ENCODE data around the gene NDUFS3. TPM values are rescaled to one million over a fixed set of nuclear protein-coding genes. Genes with fewer than 3 reads are reported as not detected.

NDUFS3 gene
- total RNA-seq, 1 experiment from 2014 or later = 135 TPM

DNA sequence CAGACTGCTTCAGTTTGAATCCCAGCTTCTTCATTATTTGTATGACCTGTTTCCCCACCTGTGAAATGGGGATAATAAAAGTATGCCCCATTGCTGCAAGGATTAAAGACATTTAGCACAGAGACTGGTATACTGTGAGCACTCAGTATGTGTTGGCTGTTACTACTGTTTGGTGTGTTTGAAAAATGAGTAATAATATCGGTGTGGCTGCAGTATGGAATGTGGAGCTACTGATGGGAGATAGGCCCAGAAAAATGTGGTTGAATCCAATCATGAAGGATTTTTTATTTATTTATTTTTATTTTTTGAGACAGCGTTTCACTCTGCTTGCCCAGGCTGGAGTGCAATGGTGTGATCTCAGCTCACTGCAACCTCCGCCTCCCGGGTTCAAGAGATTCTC is 24.4 kb downstream of the NDUFS3 start:
- H3K27ac ChIP-seq (ENCODE audit: low read length) = no peak overlapping the region
- BruUV-seq (replicated peaks) = no TSS peak
- H3K4me3 ChIP-seq (ENCODE audit: low read depth in 2 of 2, low read length in 2 of 2) = no peak overlapping the region
- intact Hi-C loops (cut with micrococcal nuclease; ENCODE audit: unreplicated experiment) (no loop called here), in situ Hi-C loops (cut with HindIII; ENCODE audit: low pct_unique_long_range_greater_than_20kb, low sequenced_read_pairs) (no loop called here)
- DNase-seq (ENCODE audit: low read depth, low spot score) (no peak), ATAC-seq (no peak)
- no peaks in the 10 kb centered on the region for H3K27me3 ChIP-seq (ENCODE audit: control insufficient read depth, insufficient read depth, low read length)
- CTCF ChIA-PET = no interaction called here
- POLR2A ChIA-PET = no interaction called here
- H3K36me3 ChIP-seq (ENCODE audit: control insufficient read depth, insufficient read depth, low read length) = no peaks in the 10 kb centered on the region
- no peaks in the 10 kb centered on the region for H3K9me3 ChIP-seq (ENCODE audit: control insufficient read depth, insufficient read depth, low read depth, low read length)
- TF ChIP-seq, protein P1, sequence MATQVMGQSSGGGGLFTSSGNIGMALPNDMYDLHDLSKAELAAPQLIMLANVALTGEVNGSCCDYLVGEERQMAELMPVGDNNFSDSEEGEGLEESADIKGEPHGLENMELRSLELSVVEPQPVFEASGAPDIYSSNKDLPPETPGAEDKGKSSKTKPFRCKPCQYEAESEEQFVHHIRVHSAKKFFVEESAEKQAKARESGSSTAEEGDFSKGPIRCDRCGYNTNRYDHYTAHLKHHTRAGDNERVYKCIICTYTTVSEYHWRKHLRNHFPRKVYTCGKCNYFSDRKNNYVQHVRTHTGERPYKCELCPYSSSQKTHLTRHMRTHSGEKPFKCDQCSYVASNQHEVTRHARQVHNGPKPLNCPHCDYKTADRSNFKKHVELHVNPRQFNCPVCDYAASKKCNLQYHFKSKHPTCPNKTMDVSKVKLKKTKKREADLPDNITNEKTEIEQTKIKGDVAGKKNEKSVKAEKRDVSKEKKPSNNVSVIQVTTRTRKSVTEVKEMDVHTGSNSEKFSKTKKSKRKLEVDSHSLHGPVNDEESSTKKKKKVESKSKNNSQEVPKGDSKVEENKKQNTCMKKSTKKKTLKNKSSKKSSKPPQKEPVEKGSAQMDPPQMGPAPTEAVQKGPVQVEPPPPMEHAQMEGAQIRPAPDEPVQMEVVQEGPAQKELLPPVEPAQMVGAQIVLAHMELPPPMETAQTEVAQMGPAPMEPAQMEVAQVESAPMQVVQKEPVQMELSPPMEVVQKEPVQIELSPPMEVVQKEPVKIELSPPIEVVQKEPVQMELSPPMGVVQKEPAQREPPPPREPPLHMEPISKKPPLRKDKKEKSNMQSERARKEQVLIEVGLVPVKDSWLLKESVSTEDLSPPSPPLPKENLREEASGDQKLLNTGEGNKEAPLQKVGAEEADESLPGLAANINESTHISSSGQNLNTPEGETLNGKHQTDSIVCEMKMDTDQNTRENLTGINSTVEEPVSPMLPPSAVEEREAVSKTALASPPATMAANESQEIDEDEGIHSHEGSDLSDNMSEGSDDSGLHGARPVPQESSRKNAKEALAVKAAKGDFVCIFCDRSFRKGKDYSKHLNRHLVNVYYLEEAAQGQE (IDR thresholded peaks at IDR 0.05; ENCODE audit: insufficient read depth in 1 of 2, low read depth in 2 of 2, low read length in 1 of 2) = no peak
- TF ChIP-seq, protein P2, sequence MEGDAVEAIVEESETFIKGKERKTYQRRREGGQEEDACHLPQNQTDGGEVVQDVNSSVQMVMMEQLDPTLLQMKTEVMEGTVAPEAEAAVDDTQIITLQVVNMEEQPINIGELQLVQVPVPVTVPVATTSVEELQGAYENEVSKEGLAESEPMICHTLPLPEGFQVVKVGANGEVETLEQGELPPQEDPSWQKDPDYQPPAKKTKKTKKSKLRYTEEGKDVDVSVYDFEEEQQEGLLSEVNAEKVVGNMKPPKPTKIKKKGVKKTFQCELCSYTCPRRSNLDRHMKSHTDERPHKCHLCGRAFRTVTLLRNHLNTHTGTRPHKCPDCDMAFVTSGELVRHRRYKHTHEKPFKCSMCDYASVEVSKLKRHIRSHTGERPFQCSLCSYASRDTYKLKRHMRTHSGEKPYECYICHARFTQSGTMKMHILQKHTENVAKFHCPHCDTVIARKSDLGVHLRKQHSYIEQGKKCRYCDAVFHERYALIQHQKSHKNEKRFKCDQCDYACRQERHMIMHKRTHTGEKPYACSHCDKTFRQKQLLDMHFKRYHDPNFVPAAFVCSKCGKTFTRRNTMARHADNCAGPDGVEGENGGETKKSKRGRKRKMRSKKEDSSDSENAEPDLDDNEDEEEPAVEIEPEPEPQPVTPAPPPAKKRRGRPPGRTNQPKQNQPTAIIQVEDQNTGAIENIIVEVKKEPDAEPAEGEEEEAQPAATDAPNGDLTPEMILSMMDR (IDR thresholded peaks at IDR 0.05) = no peak
- TF ChIP-seq SIN3A (IDR thresholded peaks at IDR 0.05; ENCODE audit: borderline replicate concordance, insufficient read depth, low read depth, low read length) (no peak), POLR2AphosphoS5 (IDR thresholded peaks at IDR 0.05; ENCODE audit: low read depth, low read length) (no peak), TCF7L2 (IDR thresholded peaks at IDR 0.05; ENCODE audit: low read depth, low read length) (no peak)
- no peaks in the 10 kb centered on the region for H3K4me1 ChIP-seq (ENCODE audit: control insufficient read depth, insufficient read depth, low read length)

DNA sequence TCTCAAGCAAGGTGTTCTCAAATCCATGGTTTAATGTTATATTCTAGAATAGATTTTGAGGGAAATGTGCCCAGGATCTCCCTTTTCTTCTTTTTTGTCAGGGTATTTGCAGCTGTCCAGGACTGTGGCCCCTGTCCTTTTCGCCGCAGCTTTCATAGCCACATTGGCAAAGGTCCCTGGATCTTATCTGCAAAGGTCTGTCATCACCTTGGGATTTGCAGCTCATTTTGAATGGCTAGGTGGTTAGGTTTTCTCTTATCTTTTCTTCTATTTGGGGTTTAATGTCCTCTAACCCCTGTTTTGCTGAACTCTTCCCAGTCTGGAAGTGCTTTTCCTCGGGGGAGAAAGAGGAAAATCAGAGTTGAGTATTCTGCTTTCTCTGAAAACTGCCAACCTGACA is 27.0 kb downstream of the NDUFS3 start:
- CTCF ChIA-PET = no interaction called here
- no peak for DNase-seq (ENCODE audit: low read depth, low spot score)
- Histone ChIP-seq H3K27me3 (ENCODE audit: control insufficient read depth, insufficient read depth, low read length) (no peaks in the 10 kb centered on the region), H3K4me3 (ENCODE audit: low read depth in 2 of 2, low read length in 2 of 2) (no peak overlapping the region), H3K4me1 (ENCODE audit: control insufficient read depth, insufficient read depth, low read length) (no peaks in the 10 kb centered on the region), H3K9me3 (ENCODE audit: control insufficient read depth, insufficient read depth, low read depth, low read length) (no peaks in the 10 kb centered on the region), H3K36me3 (ENCODE audit: control insufficient read depth, insufficient read depth, low read length) (no peaks in the 10 kb centered on the region), H3K27ac (ENCODE audit: low read length) (no peak overlapping the region)
- TF ChIP-seq, protein P1 (IDR thresholded peaks at IDR 0.05; ENCODE audit: insufficient read depth in 1 of 2, low read depth in 2 of 2, low read length in 1 of 2) = no peak
- no peak for TF ChIP-seq TCF7L2 (IDR thresholded peaks at IDR 0.05; ENCODE audit: low read depth, low read length)
- TF ChIP-seq SIN3A (IDR thresholded peaks at IDR 0.05; ENCODE audit: borderline replicate concordance, insufficient read depth, low read depth, low read length) = no peak
- TF ChIP-seq, protein P2 (IDR thresholded peaks at IDR 0.05) = no peak
- no peak for TF ChIP-seq POLR2AphosphoS5 (IDR thresholded peaks at IDR 0.05; ENCODE audit: low read depth, low read length)
- no peak for ATAC-seq
- no TSS peak for BruUV-seq (replicated peaks)
- intact Hi-C loops (cut with micrococcal nuclease; ENCODE audit: unreplicated experiment) = no loop called here
- POLR2A ChIA-PET = no interaction called here
- in situ Hi-C loops (cut with HindIII; ENCODE audit: low pct_unique_long_range_greater_than_20kb, low sequenced_read_pairs) = no loop called here
